Skeletal muscle cell (primary cell): ENCODE data around the gene ANKRD37.

ENCODE experiments used
- DNase-seq: peaks from one replicate; pipeline ENCODE4 v3.0.0-alpha.2; 2010; ENCODE audit warnings: low read depth
- H3K4me3 ChIP-seq: 2 replicates; pipeline ENCODE4 v1.5.1; 2011; ENCODE audit warnings: low read depth, mild to moderate bottlenecking, control low read depth, low read length, moderate library complexity

ANKRD37 gene

GRCh38 chr4:185408432-185408831 lies 11.8 kb downstream of the ANKRD37 start:
- no peak overlapping the region for H3K4me3 ChIP-seq
- DNase-seq, result no peak

GRCh38 chr4:185411849-185412248 lies 15.2 kb downstream of the ANKRD37 start:
- no peak for DNase-seq
- H3K4me3 ChIP-seq, result no peak overlapping the region

DNA sequence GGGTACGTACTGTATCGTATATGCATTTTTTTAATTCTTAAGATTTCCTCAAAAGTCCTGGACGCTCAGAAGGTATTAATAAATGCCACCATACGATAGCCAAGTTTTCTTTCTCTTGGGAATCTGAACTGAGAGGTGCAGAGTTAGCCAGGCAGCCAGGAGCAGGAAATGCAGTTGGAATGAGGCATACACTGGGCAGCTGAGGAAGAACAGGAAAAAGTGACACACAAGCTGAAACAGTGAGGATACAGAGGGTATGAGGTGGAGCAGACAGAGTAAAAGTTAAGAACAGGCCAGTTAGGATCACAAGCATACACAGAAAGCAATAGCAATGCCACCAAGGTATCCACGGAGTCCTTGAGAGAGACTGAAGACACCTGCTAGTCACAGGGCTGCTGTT lies 15.8 kb downstream of the ANKRD37 start:
- no peak for DNase-seq
- no peak overlapping the region for H3K4me3 ChIP-seq

- DNase-seq, result no peak
- no peak overlapping the region for H3K4me3 ChIP-seq
Observed at GRCh38 chr4:185416955-185417354, 20.3 kb downstream of the ANKRD37 start.

DNA sequence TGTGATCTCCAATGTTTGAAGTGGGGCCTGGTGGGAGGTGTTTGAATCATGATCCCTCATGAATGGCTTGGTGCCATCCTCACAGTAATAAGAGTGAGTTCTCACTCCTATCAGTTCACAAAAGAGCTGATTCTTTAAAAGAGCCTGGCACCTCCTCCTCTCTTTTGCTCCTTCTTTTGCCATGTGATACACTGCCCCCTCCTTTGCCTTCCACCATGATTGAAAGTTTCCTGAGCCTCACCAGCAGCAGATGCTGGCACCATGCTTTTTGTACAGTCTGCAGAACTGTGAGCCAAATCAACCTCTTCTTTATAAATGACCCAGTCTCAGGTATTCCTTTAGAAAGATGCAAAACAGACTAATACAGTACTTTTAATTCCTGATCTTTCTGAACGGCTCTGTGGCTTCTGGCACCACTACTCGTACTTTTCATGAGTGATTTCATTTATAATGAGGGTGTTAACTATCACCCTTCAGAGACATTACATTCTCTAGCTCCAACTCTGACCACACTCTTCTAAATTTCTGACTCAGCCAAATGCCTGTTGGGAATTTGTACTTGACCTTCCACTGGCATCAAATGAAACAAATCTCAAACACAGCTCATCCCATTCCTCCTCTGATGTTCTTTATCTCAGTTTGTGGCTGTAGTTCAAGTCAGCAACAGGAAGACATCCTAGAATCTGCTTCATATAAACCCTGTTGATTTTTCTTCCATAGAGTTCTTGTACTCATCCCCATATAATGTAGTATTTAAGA lies 24.9 kb downstream of the ANKRD37 start:
- no peak overlapping the region for H3K4me3 ChIP-seq
- peak; percentile 58 for DNase-seq

- DNase-seq, result no peak
Observed at GRCh38 chr4:185424905-185425646, 28.4 kb downstream of the ANKRD37 start.

DNA sequence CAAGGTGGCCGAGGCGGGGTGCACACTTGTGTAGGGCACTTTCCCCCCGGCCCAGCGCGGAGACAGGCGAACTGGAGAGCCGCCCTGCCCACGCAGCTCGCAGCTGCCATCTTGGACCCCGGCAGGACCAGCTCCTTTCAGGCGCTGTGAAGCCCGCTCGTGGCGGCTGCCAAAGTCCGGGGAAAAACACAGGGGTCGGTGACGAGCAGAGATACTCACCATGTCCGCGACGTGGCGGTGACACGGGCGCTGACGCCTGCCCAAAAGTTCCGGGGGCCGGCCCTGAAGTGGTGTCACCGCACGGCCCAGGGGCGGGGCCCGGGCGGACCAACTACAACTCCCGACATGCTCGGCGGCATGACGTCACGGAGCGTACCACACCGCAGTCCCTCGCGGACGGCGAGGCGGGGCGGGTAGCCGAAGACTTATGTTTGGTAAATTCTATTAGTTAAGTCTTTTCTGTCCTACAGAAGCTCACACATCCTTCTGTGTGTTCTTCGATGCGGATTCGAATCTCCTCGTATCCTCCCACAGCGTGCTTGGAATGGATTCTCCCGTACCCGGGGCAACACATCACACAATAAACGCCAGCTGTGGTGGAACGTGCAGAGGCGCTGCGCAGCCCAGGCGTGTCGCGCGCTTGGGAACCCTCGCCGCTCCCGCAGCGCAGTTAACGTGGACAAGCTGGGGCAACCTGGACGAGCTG lies 29.2 kb downstream of the ANKRD37 start, which contains the start of gene UFSP2:
TSS of gene UFSP2 (minus strand) at position 318 of the 706 bp plus-strand sequence. CDS start at position 222, 96 bp downstream.
- peak within 1 kb of the TSS; percentile 83 for H3K4me3 ChIP-seq
- DNase-seq, result peak; percentile 59

More at GRCh38 chr4:185424905-185425646, 28.4 kb downstream of the ANKRD37 start:
- peak overlapping the region; percentile 83 for H3K4me3 ChIP-seq

DNA sequence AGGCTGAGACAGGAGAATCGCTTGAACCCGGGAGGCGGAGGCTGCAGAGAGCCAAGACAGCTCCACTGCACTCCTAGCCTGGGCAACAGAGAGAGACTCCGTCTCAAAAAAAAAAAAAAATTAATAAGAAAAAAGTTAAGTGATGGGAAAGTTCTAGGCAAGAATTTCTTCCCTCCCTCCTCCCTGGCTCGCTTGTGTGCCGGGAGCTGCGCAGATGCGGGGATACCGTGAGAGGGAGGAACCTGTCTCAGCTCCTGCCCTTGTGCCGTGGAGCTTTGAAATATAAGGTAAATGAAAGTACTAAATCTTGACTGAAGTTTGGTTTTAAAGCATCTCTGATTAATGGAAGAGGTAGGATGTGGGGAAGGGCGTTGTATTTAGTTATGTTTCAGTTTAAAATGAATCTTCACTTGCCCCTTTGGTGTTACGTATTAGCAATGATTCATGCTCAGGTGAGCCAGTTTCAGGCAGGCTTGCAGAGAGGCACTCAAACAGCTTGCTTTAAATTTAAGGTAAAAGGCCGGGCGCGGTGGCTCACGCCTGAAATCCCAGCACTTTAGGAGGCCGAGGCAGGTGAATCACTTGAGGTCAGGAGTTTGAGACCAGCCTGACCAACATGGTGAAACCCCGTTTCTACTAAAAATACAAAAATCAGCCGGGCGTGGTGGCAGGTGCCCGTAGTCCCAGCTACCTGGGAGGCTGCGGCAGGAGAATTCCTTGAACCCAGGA lies 30.5 kb downstream of the ANKRD37 start:
- no peak for DNase-seq
- H3K4me3 ChIP-seq, result no peak overlapping the region

- no peak overlapping the region for H3K4me3 ChIP-seq
- DNase-seq, result no peak
Observed at GRCh38 chr4:185429660-185430059, 33.0 kb downstream of the ANKRD37 start.

- H3K4me3 ChIP-seq, result no peak overlapping the region
Observed at GRCh38 chr4:185435466-185435865, 38.8 kb downstream of the ANKRD37 start.

GRCh38 chr4:185437809-185438208 lies 41.2 kb downstream of the ANKRD37 start:
- no peak overlapping the region for H3K4me3 ChIP-seq

More at GRCh38 chr4:185435466-185435865, 38.8 kb downstream of the ANKRD37 start:
- no peak for DNase-seq

DNA sequence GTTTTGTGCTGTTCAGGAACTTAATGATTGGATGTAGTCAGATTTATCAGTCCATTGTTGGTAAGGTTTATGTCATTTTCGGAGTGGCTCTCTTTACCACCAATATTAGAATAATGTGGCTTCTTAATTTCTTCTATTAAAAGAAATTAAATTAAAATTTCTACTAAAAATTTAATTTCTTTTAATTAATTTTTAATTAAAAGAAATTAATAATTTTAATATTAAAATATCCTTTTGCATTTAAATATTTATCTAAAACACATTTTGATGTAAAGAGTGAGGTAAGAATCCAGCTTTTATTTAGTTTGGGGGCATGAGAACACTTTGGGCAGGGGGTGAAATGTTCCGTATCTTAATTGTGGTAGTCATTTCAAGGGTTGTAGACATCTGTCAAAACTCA lies 44.8 kb downstream of the ANKRD37 start:
- DNase-seq, result no peak
- H3K4me3 ChIP-seq, result no peak overlapping the region

More at GRCh38 chr4:185437809-185438208, 41.2 kb downstream of the ANKRD37 start:
- DNase-seq, result no peak

- no peak overlapping the region for H3K4me3 ChIP-seq
- DNase-seq, result no peak
Observed at GRCh38 chr4:185445209-185445608, 48.6 kb downstream of the ANKRD37 start.
